H1 (cell line): Measurements from ENCODE around the gene SAA2. TPM values are rescaled to one million over a fixed set of nuclear protein-coding genes. Genes with fewer than 3 reads are reported as not detected.

Experiments
- ATF3 ChIP-seq: IDR thresholded peaks from 2 replicates; pipeline ENCODE4 v1.6.1; 2011; ENCODE audit warnings: low read depth, mild to moderate bottlenecking, low read length; ENCODE audit not compliant: insufficient read depth
- CHD1 ChIP-seq: IDR thresholded peaks from 2 replicates; pipeline ENCODE4 v1.6.1; 2012; ENCODE audit warnings: low read depth, low read length, improper control_type of control experiment
- SP4 ChIP-seq: IDR thresholded peaks from 2 replicates; pipeline ENCODE4 v1.6.1; 2012; ENCODE audit warnings: low read length, inconsistent platforms
- SUZ12 ChIP-seq: fragments of 200-600 bp; sonication (generic); IDR thresholded peaks from 2 replicates; pipeline ENCODE4 v1.6.1; 2012; ENCODE audit warnings: mild to moderate bottlenecking, inconsistent platforms, low read length, moderate library complexity, mixed read lengths
- TAF7 ChIP-seq: optimal IDR thresholded peaks from 2 replicates; pipeline ENCODE3; 2011; ENCODE audit warnings: low read depth, mild to moderate bottlenecking, inconsistent platforms, low read length, moderate library complexity, borderline replicate concordance
- YY1 ChIP-seq: IDR thresholded peaks from 2 replicates; pipeline ENCODE4 v1.6.1; 2011; ENCODE audit warnings: low read depth, mild to moderate bottlenecking, low read length
- polyA plus RNA-seq, 7 experiments: library from polyadenylated mRNA; depleted of rRNA in 3 of 7; stranded (reverse) in 5 of 7; unstranded in 2 of 7; fragments of >200 nt in 5 of 7; fragments of 200-250 nt in 2 of 7; gene quantifications; 1 replicate in 5 of 7; 2 replicates in 1 of 7; 4 replicates in 1 of 7; pipeline versions ENCODE4 v1.2.1 to v1.2.3, GENCODE V29; 2011 to 2013; ENCODE audit warnings: missing spikeins in 2 of 7, mixed read lengths in 2 of 7
- total RNA-seq: library from RNA; stranded (reverse); fragmentation: NEBNext Ultra II Directional; extraction: Animal tissue kit (Norgen Biotek cat#: 25700); gene quantifications from 2 replicates; pipeline ENCODE4 v1.2.1, GENCODE V29; 2021
- TF ChIP-seq, protein P1 (sequence below): fragments of 300-600 bp; sonication (generic); IDR thresholded peaks from 2 replicates; pipeline ENCODE4 v1.7.1; 2012; ENCODE audit warnings: low read length, moderate library complexity, mild to moderate bottlenecking, inconsistent platforms; ENCODE audit not compliant: insufficient replicate concordance

The SAA2 gene
- total and polyA plus RNA-seq, 2 of the 8 experiments (the other 6 are each of a cell fraction or from before 2014, with no cell fraction given), result not detected

DNA sequence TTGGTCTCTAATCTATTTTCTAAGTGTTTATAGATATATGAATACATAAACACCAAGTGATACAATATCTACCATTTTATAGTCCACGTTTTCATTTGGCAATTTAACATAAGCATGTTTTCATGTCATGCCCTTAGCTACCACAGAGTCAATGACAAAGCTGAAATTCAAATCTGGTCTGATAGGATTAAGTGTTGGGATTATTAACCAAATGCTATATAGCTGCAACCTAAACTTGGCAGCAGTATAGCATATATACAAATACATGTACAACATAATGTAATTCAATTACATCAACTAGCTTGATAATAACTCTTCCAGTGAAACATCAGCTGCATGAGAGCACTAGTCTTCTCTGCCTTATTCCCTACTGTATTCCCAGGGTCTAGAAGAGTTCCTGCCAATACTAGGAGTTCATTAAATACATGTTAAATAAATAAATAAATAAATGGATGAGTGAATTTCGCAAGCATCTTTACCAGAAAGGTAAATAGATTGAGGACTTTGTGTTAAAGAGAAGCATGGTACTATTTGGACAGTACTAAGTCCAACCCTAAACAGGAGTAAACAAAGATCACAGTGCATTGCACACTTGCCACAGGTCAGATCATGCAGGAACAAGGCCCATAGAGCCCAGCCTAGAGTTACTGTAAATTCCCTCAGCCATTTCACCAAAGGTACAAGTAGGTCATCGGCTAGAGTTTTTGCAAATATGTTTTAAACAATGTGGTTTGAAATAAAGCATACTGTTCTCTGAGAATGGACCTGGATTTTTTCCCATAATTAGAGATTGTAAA lies 24.7 kb downstream of the SAA2 start (continued):
- TF ChIP-seq, protein P1, sequence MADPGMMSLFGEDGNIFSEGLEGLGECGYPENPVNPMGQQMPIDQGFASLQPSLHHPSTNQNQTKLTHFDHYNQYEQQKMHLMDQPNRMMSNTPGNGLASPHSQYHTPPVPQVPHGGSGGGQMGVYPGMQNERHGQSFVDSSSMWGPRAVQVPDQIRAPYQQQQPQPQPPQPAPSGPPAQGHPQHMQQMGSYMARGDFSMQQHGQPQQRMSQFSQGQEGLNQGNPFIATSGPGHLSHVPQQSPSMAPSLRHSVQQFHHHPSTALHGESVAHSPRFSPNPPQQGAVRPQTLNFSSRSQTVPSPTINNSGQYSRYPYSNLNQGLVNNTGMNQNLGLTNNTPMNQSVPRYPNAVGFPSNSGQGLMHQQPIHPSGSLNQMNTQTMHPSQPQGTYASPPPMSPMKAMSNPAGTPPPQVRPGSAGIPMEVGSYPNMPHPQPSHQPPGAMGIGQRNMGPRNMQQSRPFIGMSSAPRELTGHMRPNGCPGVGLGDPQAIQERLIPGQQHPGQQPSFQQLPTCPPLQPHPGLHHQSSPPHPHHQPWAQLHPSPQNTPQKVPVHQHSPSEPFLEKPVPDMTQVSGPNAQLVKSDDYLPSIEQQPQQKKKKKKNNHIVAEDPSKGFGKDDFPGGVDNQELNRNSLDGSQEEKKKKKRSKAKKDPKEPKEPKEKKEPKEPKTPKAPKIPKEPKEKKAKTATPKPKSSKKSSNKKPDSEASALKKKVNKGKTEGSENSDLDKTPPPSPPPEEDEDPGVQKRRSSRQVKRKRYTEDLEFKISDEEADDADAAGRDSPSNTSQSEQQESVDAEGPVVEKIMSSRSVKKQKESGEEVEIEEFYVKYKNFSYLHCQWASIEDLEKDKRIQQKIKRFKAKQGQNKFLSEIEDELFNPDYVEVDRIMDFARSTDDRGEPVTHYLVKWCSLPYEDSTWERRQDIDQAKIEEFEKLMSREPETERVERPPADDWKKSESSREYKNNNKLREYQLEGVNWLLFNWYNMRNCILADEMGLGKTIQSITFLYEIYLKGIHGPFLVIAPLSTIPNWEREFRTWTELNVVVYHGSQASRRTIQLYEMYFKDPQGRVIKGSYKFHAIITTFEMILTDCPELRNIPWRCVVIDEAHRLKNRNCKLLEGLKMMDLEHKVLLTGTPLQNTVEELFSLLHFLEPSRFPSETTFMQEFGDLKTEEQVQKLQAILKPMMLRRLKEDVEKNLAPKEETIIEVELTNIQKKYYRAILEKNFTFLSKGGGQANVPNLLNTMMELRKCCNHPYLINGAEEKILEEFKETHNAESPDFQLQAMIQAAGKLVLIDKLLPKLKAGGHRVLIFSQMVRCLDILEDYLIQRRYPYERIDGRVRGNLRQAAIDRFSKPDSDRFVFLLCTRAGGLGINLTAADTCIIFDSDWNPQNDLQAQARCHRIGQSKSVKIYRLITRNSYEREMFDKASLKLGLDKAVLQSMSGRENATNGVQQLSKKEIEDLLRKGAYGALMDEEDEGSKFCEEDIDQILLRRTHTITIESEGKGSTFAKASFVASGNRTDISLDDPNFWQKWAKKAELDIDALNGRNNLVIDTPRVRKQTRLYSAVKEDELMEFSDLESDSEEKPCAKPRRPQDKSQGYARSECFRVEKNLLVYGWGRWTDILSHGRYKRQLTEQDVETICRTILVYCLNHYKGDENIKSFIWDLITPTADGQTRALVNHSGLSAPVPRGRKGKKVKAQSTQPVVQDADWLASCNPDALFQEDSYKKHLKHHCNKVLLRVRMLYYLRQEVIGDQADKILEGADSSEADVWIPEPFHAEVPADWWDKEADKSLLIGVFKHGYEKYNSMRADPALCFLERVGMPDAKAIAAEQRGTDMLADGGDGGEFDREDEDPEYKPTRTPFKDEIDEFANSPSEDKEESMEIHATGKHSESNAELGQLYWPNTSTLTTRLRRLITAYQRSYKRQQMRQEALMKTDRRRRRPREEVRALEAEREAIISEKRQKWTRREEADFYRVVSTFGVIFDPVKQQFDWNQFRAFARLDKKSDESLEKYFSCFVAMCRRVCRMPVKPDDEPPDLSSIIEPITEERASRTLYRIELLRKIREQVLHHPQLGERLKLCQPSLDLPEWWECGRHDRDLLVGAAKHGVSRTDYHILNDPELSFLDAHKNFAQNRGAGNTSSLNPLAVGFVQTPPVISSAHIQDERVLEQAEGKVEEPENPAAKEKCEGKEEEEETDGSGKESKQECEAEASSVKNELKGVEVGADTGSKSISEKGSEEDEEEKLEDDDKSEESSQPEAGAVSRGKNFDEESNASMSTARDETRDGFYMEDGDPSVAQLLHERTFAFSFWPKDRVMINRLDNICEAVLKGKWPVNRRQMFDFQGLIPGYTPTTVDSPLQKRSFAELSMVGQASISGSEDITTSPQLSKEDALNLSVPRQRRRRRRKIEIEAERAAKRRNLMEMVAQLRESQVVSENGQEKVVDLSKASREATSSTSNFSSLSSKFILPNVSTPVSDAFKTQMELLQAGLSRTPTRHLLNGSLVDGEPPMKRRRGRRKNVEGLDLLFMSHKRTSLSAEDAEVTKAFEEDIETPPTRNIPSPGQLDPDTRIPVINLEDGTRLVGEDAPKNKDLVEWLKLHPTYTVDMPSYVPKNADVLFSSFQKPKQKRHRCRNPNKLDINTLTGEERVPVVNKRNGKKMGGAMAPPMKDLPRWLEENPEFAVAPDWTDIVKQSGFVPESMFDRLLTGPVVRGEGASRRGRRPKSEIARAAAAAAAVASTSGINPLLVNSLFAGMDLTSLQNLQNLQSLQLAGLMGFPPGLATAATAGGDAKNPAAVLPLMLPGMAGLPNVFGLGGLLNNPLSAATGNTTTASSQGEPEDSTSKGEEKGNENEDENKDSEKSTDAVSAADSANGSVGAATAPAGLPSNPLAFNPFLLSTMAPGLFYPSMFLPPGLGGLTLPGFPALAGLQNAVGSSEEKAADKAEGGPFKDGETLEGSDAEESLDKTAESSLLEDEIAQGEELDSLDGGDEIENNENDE, result no peak
- TF ChIP-seq YY1, result no peak
- no peak for TF ChIP-seq SP4
- TF ChIP-seq CHD1, result no peak
- TF ChIP-seq ATF3, result no peak
- no peak for TF ChIP-seq SUZ12
- TF ChIP-seq TAF7, result no peak
